Activated T-helper 17 cell treated with anti-CD3 and anti-CD28 coated beads, Interleukin-2, amount 50 U/mL, for 72 hours (primary cell): ENCODE results near the gene SPRED3. TPM values are rescaled to one million over a fixed set of nuclear protein-coding genes. Genes with fewer than 3 reads are reported as not detected.
"Not testable (repeated sequence)": the region's sequence is repeated elsewhere in the genome, so short reads cannot be mapped to it uniquely, and the experiment has no call there.

Source experiments
- ATAC-seq: fragments of 150-1000 bp; cut with Tn5 transposase; replicated peaks from 2 replicates; pipeline ENCODE4 v1.10.0; 2021; ENCODE audit warnings: mild to moderate bottlenecking, moderate library complexity
- H3K27ac Mint-ChIP-seq: one replicate; pipeline ENCODE4 v1.8.0; 2022; ENCODE audit warnings: mixed read lengths
- H3K27me3 Mint-ChIP-seq: one replicate; pipeline ENCODE4 v1.8.0; 2022; ENCODE audit warnings: mixed read lengths
- H3K36me3 Mint-ChIP-seq: one replicate; pipeline ENCODE4 v1.8.0; 2022; ENCODE audit warnings: low read depth, mild to moderate bottlenecking, mixed read lengths
- H3K4me1 Mint-ChIP-seq: one replicate; pipeline ENCODE4 v1.8.0; 2022; ENCODE audit warnings: mixed read lengths
- H3K4me3 Mint-ChIP-seq: one replicate; pipeline ENCODE4 v1.8.0; 2022; ENCODE audit warnings: mild to moderate bottlenecking, mixed read lengths
- H3K9me3 Mint-ChIP-seq: one replicate; pipeline ENCODE4 v1.8.0; 2022; ENCODE audit warnings: mixed read lengths
- total RNA-seq, 2 donors: library from RNA; stranded (reverse); gene quantifications; one replicate each; pipeline ENCODE4 v1.2.3, GENCODE V29; 2022

The SPRED3 gene
- total RNA-seq, 2 donors from 2014 or later = 1.8 to 14.4 TPM

- H3K27me3 Mint-ChIP-seq, ATAC-seq, H3K4me3 Mint-ChIP-seq, H3K27ac Mint-ChIP-seq, H3K9me3 Mint-ChIP-seq, H3K4me1 Mint-ChIP-seq: not testable (repeated sequence)
- peaks cover 44% of the 10 kb centered on the region for H3K36me3 Mint-ChIP-seq
Observed at GRCh38 chr19:38411898-38412297, 23.4 kb downstream of the SPRED3 start.

- Mint-ChIP-seq H3K4me3 (no peak overlapping the region), H3K36me3 (peaks cover 44% of the 10 kb centered on the region), H3K27ac (no peak overlapping the region), H3K27me3 (no peaks in the 10 kb centered on the region), H3K9me3 (no peaks in the 10 kb centered on the region), H3K4me1 (peaks cover 6% of the 10 kb centered on the region)
- ATAC-seq = no peak
Observed at GRCh38 chr19:38412491-38412890, 24.0 kb downstream of the SPRED3 start.

GRCh38 chr19:38412961-38413360 lies 24.5 kb downstream of the SPRED3 start:
- Mint-ChIP-seq H3K27me3 (no peaks in the 10 kb centered on the region), H3K27ac (no peak overlapping the region), H3K9me3 (no peaks in the 10 kb centered on the region), H3K4me3 (no peak overlapping the region), H3K4me1 (peaks cover 11% of the 10 kb centered on the region), H3K36me3 (peaks cover 46% of the 10 kb centered on the region)
- no peak for ATAC-seq

- no peak overlapping the region for H3K4me3 Mint-ChIP-seq
- H3K36me3 Mint-ChIP-seq = peaks cover 42% of the 10 kb centered on the region
- no peak for ATAC-seq
- H3K27me3 Mint-ChIP-seq = no peaks in the 10 kb centered on the region
- no peaks in the 10 kb centered on the region for H3K9me3 Mint-ChIP-seq
- peaks cover 12% of the 10 kb centered on the region for H3K4me1 Mint-ChIP-seq
- H3K27ac Mint-ChIP-seq = no peak overlapping the region
Observed at GRCh38 chr19:38413416-38413815, 24.9 kb downstream of the SPRED3 start.

- ATAC-seq = no peak
- Mint-ChIP-seq H3K27me3 (no peaks in the 10 kb centered on the region), H3K4me1 (peaks cover 23% of the 10 kb centered on the region), H3K4me3 (peak overlapping the region; percentile 83), H3K27ac (peak overlapping the region; percentile 92), H3K9me3 (no peaks in the 10 kb centered on the region), H3K36me3 (peaks cover 24% of the 10 kb centered on the region)
Observed at GRCh38 chr19:38417146-38417543, 28.6 kb downstream of the SPRED3 start.

- Mint-ChIP-seq H3K27ac (peak overlapping the region; percentile 92), H3K4me3 (peak overlapping the region; percentile 83), H3K27me3 (no peaks in the 10 kb centered on the region), H3K9me3 (no peaks in the 10 kb centered on the region), H3K36me3 (peaks cover 18% of the 10 kb centered on the region), H3K4me1 (peaks cover 23% of the 10 kb centered on the region)
- ATAC-seq = peak; percentile 90
Observed at GRCh38 chr19:38417544-38418506, 29.3 kb downstream of the SPRED3 start.

- Mint-ChIP-seq H3K4me3 (no peak overlapping the region), H3K9me3 (no peaks in the 10 kb centered on the region), H3K27me3 (no peaks in the 10 kb centered on the region), H3K36me3 (peaks cover 24% of the 10 kb centered on the region), H3K27ac (no peak overlapping the region), H3K4me1 (peaks cover 23% of the 10 kb centered on the region)
- no peak for ATAC-seq
Observed at GRCh38 chr19:38420935-38421334, 32.4 kb downstream of the SPRED3 start.

GRCh38 chr19:38421856-38422255 lies 33.4 kb downstream of the SPRED3 start:
- Mint-ChIP-seq H3K4me3 (no peak overlapping the region), H3K4me1 (peaks cover 23% of the 10 kb centered on the region), H3K9me3 (no peaks in the 10 kb centered on the region)

GRCh38 chr19:38422438-38422837 lies 33.9 kb downstream of the SPRED3 start:
- H3K9me3 Mint-ChIP-seq = no peaks in the 10 kb centered on the region
- no peaks in the 10 kb centered on the region for H3K27me3 Mint-ChIP-seq
- H3K27ac Mint-ChIP-seq = no peak overlapping the region
- H3K36me3 Mint-ChIP-seq = peaks cover 19% of the 10 kb centered on the region
- H3K4me1 Mint-ChIP-seq = peaks cover 19% of the 10 kb centered on the region
- no peak for ATAC-seq
- no peak overlapping the region for H3K4me3 Mint-ChIP-seq

More at GRCh38 chr19:38421856-38422255, 33.4 kb downstream of the SPRED3 start:
- H3K27ac Mint-ChIP-seq = no peak overlapping the region
- H3K36me3 Mint-ChIP-seq = peaks cover 23% of the 10 kb centered on the region
- no peaks in the 10 kb centered on the region for H3K27me3 Mint-ChIP-seq
- ATAC-seq = no peak

- H3K4me3 Mint-ChIP-seq = peak overlapping the region; percentile 82
- peaks cover 24% of the 10 kb centered on the region for H3K36me3 Mint-ChIP-seq
- ATAC-seq = no peak
- no peaks in the 10 kb centered on the region for H3K9me3 Mint-ChIP-seq
- H3K4me1 Mint-ChIP-seq = peaks cover 17% of the 10 kb centered on the region
- H3K27me3 Mint-ChIP-seq = no peaks in the 10 kb centered on the region
- no peak overlapping the region for H3K27ac Mint-ChIP-seq
Observed at GRCh38 chr19:38424272-38424671, 35.8 kb downstream of the SPRED3 start.

- Mint-ChIP-seq H3K4me1 (peaks cover 18% of the 10 kb centered on the region), H3K4me3 (peak overlapping the region; percentile 82), H3K27ac (peak overlapping the region; percentile 99)
Observed at GRCh38 chr19:38425222-38425809, 36.8 kb downstream of the SPRED3 start.

GRCh38 chr19:38425810-38426466 lies 37.4 kb downstream of the SPRED3 start, which contains the start of gene RASGRP4:
Gene RASGRP4, minus strand, starts transcription at chr19:38426219. Its CDS starts 128 bp downstream, at chr19:38426091.
- ATAC-seq = peak; percentile 11
- Mint-ChIP-seq H3K4me1 (peaks cover 18% of the 10 kb centered on the region), H3K36me3 (peaks cover 24% of the 10 kb centered on the region), H3K27ac (peak within 1 kb of the TSS; percentile 99), H3K9me3 (no peaks in the 10 kb centered on the region), H3K4me3 (peak within 1 kb of the TSS; percentile 82), H3K27me3 (no peaks in the 10 kb centered on the region)

More at GRCh38 chr19:38425222-38425809, 36.8 kb downstream of the SPRED3 start:
- no peak for ATAC-seq
- Mint-ChIP-seq H3K9me3 (no peaks in the 10 kb centered on the region), H3K27me3 (no peaks in the 10 kb centered on the region), H3K36me3 (peaks cover 24% of the 10 kb centered on the region)

- H3K9me3 Mint-ChIP-seq, H3K27me3 Mint-ChIP-seq: not testable (repeated sequence)
- ATAC-seq = peak; percentile 86
- H3K4me3 Mint-ChIP-seq = peak overlapping the region; percentile 82
- H3K4me1 Mint-ChIP-seq = peaks cover 18% of the 10 kb centered on the region
- peak overlapping the region; percentile 99 for H3K27ac Mint-ChIP-seq
- H3K36me3 Mint-ChIP-seq = peaks cover 24% of the 10 kb centered on the region
Observed at GRCh38 chr19:38427035-38427677, 38.7 kb downstream of the SPRED3 start.
